Ishikawa (cell line): Measurements from ENCODE around the gene JARID2.

Source experiments
- CEBPB ChIP-seq: IDR thresholded peaks from 2 replicates; pipeline ENCODE4 v1.6.1; 2012
- CREB1 ChIP-seq: IDR thresholded peaks from 2 replicates; pipeline ENCODE4 v1.6.1; 2012; ENCODE audit warnings: low read depth
- EP300 ChIP-seq: IDR thresholded peaks from 2 replicates; pipeline ENCODE4 v1.6.1; 2012; ENCODE audit warnings: borderline replicate concordance
- MAX ChIP-seq: IDR thresholded peaks from 2 replicates; pipeline ENCODE4 v1.6.1; 2012
- NFIC ChIP-seq: IDR thresholded peaks from 2 replicates; pipeline ENCODE4 v1.6.1; 2012
- RAD21 ChIP-seq: IDR thresholded peaks from 2 replicates; pipeline ENCODE4 v1.6.1; 2012; ENCODE audit warnings: low read depth
- REST ChIP-seq: IDR thresholded peaks from 2 replicates; pipeline ENCODE4 v1.6.1; 2012; ENCODE audit warnings: low read depth, mild to moderate bottlenecking
- TAF1 ChIP-seq: IDR thresholded peaks from 2 replicates; pipeline ENCODE4 v1.6.1; 2012; ENCODE audit warnings: low read depth, mild to moderate bottlenecking
- TEAD4 ChIP-seq: IDR thresholded peaks from 2 replicates; pipeline ENCODE4 v1.6.1; 2012
- USF1 ChIP-seq: IDR thresholded peaks from 2 replicates; pipeline ENCODE4 v1.6.1; 2012
- YY1 ChIP-seq: IDR thresholded peaks from 2 replicates; pipeline ENCODE4 v1.6.1; 2012; ENCODE audit warnings: low read depth
- ZBTB7A ChIP-seq: IDR thresholded peaks from 2 replicates; pipeline ENCODE4 v1.6.1; 2012; ENCODE audit warnings: low read depth

- TF ChIP-seq EP300 (no peak), TAF1 (no peak), USF1 (no peak), MAX (no peak), TEAD4 (no peak), RAD21 (no peak), ZBTB7A (no peak), CEBPB (no peak), YY1 (no peak), CREB1 (no peak), NFIC (no peak), REST (no peak)
Measured at GRCh38 chr6:15502446-15503345, 256.8 kb downstream of the JARID2 start.
